GM21367 (cell line): ENCODE results near the gene PCIF1.
"Not testable (repeated sequence)": the region's sequence is repeated elsewhere in the genome, so short reads cannot be mapped to it uniquely, and the experiment has no call there.

Source experiments
- ATAC-seq: cut with Tn5 transposase; IDR thresholded peaks from one replicate; pipeline ENCODE4 v1.9.1; 2021; ENCODE audit not compliant: unreplicated experiment

PCIF1 gene

GRCh38 chr20:45934586-45935415 lies at the start of gene PCIF1:
PCIF1 (plus strand) TSS chr20:45934683; CDS start chr20:45939000, 4,317 bp downstream.
- ATAC-seq, result peak; percentile 57

- ATAC-seq, result no peak
Measured at GRCh38 chr20:45886590-45887345, 47.7 kb upstream of the PCIF1 start.

GRCh38 chr20:45887346-45887715 lies 47.2 kb upstream of the PCIF1 start, which contains the start of gene SPATA25:
SPATA25 (minus strand) TSS chr20:45887622; CDS start chr20:45887590, 32 bp downstream.
- no peak for ATAC-seq

- ATAC-seq, result no peak
Measured at GRCh38 chr20:45888681-45889080, 45.8 kb upstream of the PCIF1 start.

GRCh38 chr20:45890077-45890984 lies 44.2 kb upstream of the PCIF1 start:
- peak; percentile 12 for ATAC-seq

- peak; percentile 61 for ATAC-seq
Measured at GRCh38 chr20:45890985-45891983, 43.2 kb upstream of the PCIF1 start, which contains the start of the genes CTSA and NEURL2. CTSA (plus strand) TSS chr20:45891335; CDS start chr20:45891569, 234 bp downstream. NEURL2 (minus strand) TSS chr20:45891208; CDS start chr20:45890991, 217 bp downstream.

GRCh38 chr20:45892049-45892825 lies 42.2 kb upstream of the PCIF1 start:
- ATAC-seq, result no peak

GRCh38 chr20:45892828-45893500 lies 41.5 kb upstream of the PCIF1 start:
- no peak for ATAC-seq

GRCh38 chr20:45893831-45894230 lies 40.7 kb upstream of the PCIF1 start:
- ATAC-seq, result no peak

GRCh38 chr20:45894797-45895196 lies 39.7 kb upstream of the PCIF1 start:
- no peak for ATAC-seq

GRCh38 chr20:45896641-45897161 lies 37.8 kb upstream of the PCIF1 start:
- no peak for ATAC-seq

- no peak for ATAC-seq
Measured at GRCh38 chr20:45897289-45897688, 37.2 kb upstream of the PCIF1 start.

GRCh38 chr20:45897692-45898091 lies 36.8 kb upstream of the PCIF1 start:
- no peak for ATAC-seq

- no peak for ATAC-seq
Measured at GRCh38 chr20:45898285-45898684, 36.2 kb upstream of the PCIF1 start.

GRCh38 chr20:45899046-45899835 lies 35.2 kb upstream of the PCIF1 start:
- no peak for ATAC-seq

GRCh38 chr20:45901332-45901731 lies 33.2 kb upstream of the PCIF1 start:
- not testable (repeated sequence) for ATAC-seq

- ATAC-seq, result no peak
Measured at GRCh38 chr20:45902199-45902701, 32.2 kb upstream of the PCIF1 start.
